Endothelial cell (in vitro differentiated cells): ENCODE measurements around the gene PTPRD. TPM values are rescaled to one million over a fixed set of nuclear protein-coding genes. Genes with fewer than 3 reads are reported as not detected.

Experiments used
- DNase-seq: peaks from one replicate; pipeline ENCODE4 v3.0.0; 2021; ENCODE audit warnings: low spot score
- H3K27ac Mint-ChIP-seq: one replicate; pipeline ENCODE4 v1.8.0; 2021; ENCODE audit warnings: mixed read lengths, inconsistent platforms; ENCODE audit not compliant: unreplicated experiment
- H3K27me3 Mint-ChIP-seq: one replicate; pipeline ENCODE4 v1.8.0; 2021; ENCODE audit warnings: mild to moderate bottlenecking, moderate library complexity, mixed read lengths, inconsistent platforms; ENCODE audit not compliant: unreplicated experiment
- H3K36me3 Mint-ChIP-seq: one replicate; pipeline ENCODE4 v1.8.0; 2021; ENCODE audit warnings: mild to moderate bottlenecking, low read depth, mixed read lengths, inconsistent platforms; ENCODE audit not compliant: unreplicated experiment
- H3K4me1 Mint-ChIP-seq: one replicate; pipeline ENCODE4 v1.8.0; 2021; ENCODE audit warnings: mild to moderate bottlenecking, mixed read lengths, inconsistent platforms; ENCODE audit not compliant: unreplicated experiment
- H3K4me3 Mint-ChIP-seq: one replicate; pipeline ENCODE4 v1.8.0; 2021; ENCODE audit warnings: mild to moderate bottlenecking, mixed read lengths, inconsistent platforms; ENCODE audit not compliant: unreplicated experiment
- H3K9me3 Mint-ChIP-seq: one replicate; pipeline ENCODE4 v1.8.0; 2021; ENCODE audit warnings: mixed read lengths, inconsistent platforms; ENCODE audit not compliant: unreplicated experiment
- total RNA-seq: library from RNA; stranded (reverse); fragmentation: NEBNext Ultra II Directional; extraction: Animal tissue kit (Norgen Biotek cat#: 25700); gene quantifications from one replicate; pipeline ENCODE4 v1.2.1, GENCODE V29; 2021; ENCODE audit not compliant: unreplicated experiment
- TF ChIP-seq, protein P1 (sequence below): fragments of 200-600 bp; sonication (generic); IDR thresholded peaks from one replicate; pipeline ENCODE4 v1.5.0; 2021; ENCODE audit warnings: antibody characterized with exemption; ENCODE audit not compliant: unreplicated experiment

PTPRD gene
- total RNA-seq, 1 donor from 2014 or later: 47.8 TPM

DNA sequence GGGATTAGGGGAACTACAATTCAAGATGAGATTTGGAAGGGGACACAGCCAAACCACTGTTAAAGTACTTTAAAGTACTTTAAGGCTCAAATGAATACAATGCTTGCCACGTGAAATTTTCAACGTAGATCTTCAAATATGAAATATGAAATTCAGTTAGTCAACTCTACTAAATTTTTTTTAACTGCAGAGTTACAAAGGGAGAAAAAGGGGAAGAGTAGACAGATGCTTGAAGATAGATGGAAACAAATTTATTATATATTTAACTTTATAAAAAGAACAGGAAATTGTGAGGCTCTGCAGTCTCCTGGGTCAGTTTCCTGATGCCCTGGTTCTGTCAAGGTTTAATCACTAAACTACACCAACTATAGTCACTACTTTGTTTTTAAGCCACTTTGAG is 2027.8 kb downstream of the PTPRD start:
- H3K4me1 Mint-ChIP-seq: no peaks in the 10 kb centered on the region
- H3K27ac Mint-ChIP-seq: no peak overlapping the region
- TF ChIP-seq, protein P1, sequence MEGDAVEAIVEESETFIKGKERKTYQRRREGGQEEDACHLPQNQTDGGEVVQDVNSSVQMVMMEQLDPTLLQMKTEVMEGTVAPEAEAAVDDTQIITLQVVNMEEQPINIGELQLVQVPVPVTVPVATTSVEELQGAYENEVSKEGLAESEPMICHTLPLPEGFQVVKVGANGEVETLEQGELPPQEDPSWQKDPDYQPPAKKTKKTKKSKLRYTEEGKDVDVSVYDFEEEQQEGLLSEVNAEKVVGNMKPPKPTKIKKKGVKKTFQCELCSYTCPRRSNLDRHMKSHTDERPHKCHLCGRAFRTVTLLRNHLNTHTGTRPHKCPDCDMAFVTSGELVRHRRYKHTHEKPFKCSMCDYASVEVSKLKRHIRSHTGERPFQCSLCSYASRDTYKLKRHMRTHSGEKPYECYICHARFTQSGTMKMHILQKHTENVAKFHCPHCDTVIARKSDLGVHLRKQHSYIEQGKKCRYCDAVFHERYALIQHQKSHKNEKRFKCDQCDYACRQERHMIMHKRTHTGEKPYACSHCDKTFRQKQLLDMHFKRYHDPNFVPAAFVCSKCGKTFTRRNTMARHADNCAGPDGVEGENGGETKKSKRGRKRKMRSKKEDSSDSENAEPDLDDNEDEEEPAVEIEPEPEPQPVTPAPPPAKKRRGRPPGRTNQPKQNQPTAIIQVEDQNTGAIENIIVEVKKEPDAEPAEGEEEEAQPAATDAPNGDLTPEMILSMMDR: no peak
- DNase-seq: no peak
- H3K27me3 Mint-ChIP-seq: no peaks in the 10 kb centered on the region
- no peaks in the 10 kb centered on the region for H3K36me3 Mint-ChIP-seq
- H3K9me3 Mint-ChIP-seq: no peaks in the 10 kb centered on the region
- H3K4me3 Mint-ChIP-seq: no peak overlapping the region

DNA sequence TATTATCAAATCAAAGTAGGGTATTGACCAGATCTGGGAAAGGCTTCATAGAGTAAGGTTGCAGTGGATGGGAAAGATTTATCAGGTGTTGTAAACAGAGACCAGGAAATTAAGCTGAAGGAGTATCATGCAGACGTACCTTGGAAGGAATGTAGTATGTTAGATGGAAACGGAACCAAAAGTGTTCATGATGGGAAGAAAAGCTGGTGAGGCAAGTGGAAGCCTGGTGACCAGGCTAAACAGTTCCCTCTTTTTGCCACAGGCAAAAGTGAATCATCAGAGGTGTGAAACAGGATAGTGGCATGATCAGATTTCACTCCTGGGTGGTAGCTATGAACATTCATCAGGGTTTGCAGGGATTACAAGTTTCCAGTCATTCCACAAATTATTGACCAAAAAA is 2033.1 kb downstream of the PTPRD start:
- no peak overlapping the region for H3K4me3 Mint-ChIP-seq
- H3K27ac Mint-ChIP-seq: no peak overlapping the region
- no peaks in the 10 kb centered on the region for H3K36me3 Mint-ChIP-seq
- DNase-seq: no peak
- no peaks in the 10 kb centered on the region for H3K9me3 Mint-ChIP-seq
- H3K4me1 Mint-ChIP-seq: no peaks in the 10 kb centered on the region
- TF ChIP-seq, protein P1: no peak
- no peaks in the 10 kb centered on the region for H3K27me3 Mint-ChIP-seq

DNA sequence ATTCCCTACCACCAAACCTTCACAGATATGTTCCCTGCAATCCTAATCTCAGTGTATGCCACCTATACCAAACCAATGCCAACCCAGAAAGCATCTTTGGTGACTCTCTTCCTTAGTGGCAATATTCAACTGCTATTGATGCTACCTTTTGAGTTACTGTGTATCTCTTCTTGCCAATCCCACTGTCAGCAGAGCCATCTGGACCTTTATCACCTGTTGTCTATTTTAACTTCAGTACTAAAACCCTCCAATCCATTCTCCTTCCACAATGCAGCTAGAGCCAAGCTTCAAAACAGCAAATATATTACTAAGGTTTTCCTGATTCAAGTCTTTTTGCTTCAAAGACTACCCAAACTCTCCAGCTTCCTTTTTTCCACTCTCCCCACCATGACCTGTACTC is 2036.1 kb downstream of the PTPRD start:
- TF ChIP-seq, protein P1: no peak
- H3K4me1 Mint-ChIP-seq: no peaks in the 10 kb centered on the region
- no peaks in the 10 kb centered on the region for H3K36me3 Mint-ChIP-seq
- no peak for DNase-seq
- no peak overlapping the region for H3K27ac Mint-ChIP-seq
- no peaks in the 10 kb centered on the region for H3K9me3 Mint-ChIP-seq
- H3K27me3 Mint-ChIP-seq: no peaks in the 10 kb centered on the region
- no peak overlapping the region for H3K4me3 Mint-ChIP-seq

DNA sequence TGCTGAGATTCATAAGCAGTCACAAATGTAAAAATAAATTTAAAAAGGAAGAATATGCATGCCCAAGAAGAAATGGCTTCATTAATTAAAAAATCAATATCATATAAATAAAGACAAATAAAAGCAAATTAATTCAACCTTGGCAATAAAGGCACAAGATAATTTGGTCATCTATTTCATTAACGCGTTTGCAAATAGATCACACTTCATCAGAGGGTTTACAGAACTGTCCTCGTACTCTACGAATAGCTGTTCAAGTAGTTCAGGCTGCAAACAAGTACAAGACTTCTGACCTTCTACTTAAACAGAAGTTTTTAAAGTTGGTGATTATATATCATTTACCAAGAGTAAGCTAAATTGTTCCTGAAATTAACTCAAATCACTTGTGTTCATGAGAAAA is 2038.0 kb downstream of the PTPRD start:
- no peaks in the 10 kb centered on the region for H3K27me3 Mint-ChIP-seq

DNA sequence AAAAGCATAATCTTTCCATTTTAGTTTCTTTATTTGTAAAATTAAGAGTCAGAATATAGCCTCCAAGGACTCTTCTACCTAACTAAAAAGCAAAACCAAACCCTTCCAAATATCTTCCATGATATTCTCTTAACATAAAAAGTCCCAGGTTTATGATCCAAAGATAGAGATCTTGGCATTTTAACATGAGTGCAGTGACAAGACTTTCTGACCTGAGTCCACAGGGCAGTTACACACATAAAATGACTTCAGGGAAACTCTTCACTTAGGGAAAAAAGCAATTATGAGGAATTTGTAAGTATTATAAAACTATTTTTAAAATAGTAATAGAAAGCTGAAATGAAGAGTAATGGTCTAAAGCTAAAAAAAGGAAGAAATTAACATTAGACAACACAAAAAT is 2040.6 kb downstream of the PTPRD start:
- Mint-ChIP-seq H3K27ac (no peak overlapping the region), H3K27me3 (peaks cover under 1% of the 10 kb centered on the region), H3K4me1 (no peaks in the 10 kb centered on the region), H3K36me3 (no peaks in the 10 kb centered on the region), H3K9me3 (no peaks in the 10 kb centered on the region), H3K4me3 (no peak overlapping the region)
- no peak for DNase-seq
- TF ChIP-seq, protein P1: no peak

More for the DNA sequence above, 2038.0 kb downstream of the PTPRD start:
- Mint-ChIP-seq H3K4me1 (no peaks in the 10 kb centered on the region), H3K9me3 (no peaks in the 10 kb centered on the region), H3K4me3 (no peak overlapping the region), H3K27ac (no peak overlapping the region), H3K36me3 (no peaks in the 10 kb centered on the region)
- TF ChIP-seq, protein P1: no peak
- DNase-seq: no peak
